Inflammatory macrophage treated with lipopolysaccharide for 4 hours (primary cell): ENCODE results near the gene HDGFL1.

Experiments used
- DNase-seq: peaks from one replicate; pipeline ENCODE4 v3.0.0-alpha.2; 2020

The HDGFL1 gene

DNA sequence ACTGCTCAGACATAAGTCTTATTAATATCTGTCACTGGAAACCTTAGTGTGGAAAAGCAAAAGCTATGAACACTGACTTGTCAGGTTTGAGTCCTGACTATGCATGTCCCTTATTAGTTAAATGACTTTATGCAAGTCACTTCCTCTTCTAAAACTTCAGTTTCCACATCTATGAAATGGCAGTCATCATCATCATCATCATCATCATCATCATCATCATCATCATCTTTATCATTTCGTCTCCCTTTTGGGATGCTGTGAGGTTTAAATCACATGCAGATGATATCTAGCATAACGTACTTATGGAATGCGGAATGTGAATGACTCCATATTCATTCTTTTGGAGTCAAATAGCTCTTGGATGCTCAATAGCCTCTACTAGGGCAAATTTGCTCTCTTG, 24.5 kb downstream of the HDGFL1 start:
- no peak for DNase-seq

- no peak for DNase-seq
Observed at GRCh38 chr6:22596011-22596410, 26.6 kb downstream of the HDGFL1 start.

DNA sequence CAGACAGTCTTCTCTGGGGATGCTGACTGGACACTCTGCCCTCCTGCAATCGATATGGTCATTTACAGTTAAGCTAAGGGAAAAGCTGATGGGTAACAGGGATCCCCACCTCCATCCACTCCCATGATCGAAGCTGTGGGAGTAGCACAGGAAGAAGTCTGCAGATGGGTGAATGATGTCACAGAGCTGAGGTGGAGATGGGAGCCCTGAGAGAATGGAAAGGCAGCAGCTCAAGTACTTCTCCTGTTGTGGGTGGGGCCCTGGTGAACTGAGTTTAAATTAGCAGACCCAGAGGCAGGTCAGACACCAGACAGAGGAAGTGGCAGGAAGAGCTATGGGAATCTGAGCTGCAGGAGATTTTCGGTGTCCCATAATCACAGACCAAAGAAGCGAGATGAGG, 29.0 kb downstream of the HDGFL1 start:
- DNase-seq, result no peak

- no peak for DNase-seq
Observed at GRCh38 chr6:22600059-22600458, 30.7 kb downstream of the HDGFL1 start.

GRCh38 chr6:22601984-22602383, 32.6 kb downstream of the HDGFL1 start:
- DNase-seq, result no peak

DNA sequence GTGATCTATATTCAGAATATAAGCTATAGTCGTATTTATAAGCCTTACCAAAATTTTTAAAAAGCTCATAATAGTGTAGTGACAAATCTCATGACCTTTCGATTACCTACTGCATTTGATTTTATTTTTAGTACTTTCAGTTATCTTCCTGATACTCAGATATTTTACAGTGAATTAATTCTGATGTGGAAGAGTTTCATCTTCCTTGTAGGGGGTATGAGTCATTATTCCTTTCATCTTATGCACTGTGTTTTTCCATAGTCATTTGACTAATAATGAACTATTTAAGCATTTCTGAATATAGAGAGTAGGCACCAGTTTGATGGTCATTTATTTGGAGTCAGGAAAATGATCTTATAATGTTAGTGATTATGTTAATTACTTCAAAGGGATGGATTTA, 36.4 kb downstream of the HDGFL1 start:
- no peak for DNase-seq

DNA sequence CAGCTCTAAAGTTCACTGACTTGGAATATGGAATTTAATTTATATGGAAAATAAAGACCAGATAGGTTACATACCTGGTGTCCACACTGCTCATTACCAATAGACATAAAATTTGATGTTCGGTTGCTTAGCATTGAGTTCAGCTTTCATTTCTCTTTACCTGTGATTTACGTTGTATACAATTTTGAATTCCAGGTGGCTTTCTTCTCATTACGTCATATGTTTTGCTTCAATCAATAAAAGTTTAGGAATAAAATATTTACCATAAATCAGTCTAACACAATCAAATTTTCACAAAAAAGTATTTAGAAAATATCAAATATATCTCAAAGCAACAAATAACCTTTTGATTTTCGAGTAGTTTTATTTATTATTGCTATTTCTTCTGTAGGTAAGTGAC, 40.8 kb downstream of the HDGFL1 start:
- no peak for DNase-seq

GRCh38 chr6:22612236-22612635, 42.9 kb downstream of the HDGFL1 start:
- no peak for DNase-seq

GRCh38 chr6:22613051-22613450, 43.7 kb downstream of the HDGFL1 start:
- DNase-seq, result no peak

GRCh38 chr6:22613695-22614094, 44.3 kb downstream of the HDGFL1 start:
- no peak for DNase-seq

- DNase-seq, result no peak
Observed at GRCh38 chr6:22614547-22614946, 45.2 kb downstream of the HDGFL1 start.

DNA sequence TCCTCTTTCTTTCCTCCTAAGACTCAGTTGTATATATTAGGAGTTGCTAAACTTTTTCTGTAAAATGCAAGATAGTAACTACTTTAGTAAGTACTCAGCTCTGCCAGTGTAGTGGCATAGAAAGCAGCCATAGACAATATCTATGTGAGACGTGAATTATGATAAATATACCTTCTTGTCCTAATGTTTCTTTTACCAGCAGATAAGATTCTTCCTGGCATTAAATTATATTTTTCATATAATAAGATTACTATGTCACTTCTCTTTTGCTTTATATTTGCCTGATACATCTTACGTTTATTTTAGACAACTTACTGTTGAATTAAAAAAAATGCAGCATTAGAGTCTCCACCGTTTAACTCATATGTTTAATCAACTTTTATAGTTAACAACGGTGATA, 51.7 kb downstream of the HDGFL1 start:
- DNase-seq, result no peak
